ENCODE measurements around the gene FSTL5. TPM values are rescaled to one million over a fixed set of nuclear protein-coding genes. Genes with fewer than 3 reads are reported as not detected.
A peak's percentile ranks its signal among the peaks of the same experiment; 100 is the strongest.

The FSTL5 gene
- total and polyA plus RNA-seq, 2 donors (not counting 3 experiments of a cell fraction or from before 2014, with no cell fraction given), result 1.3 to 1.9 TPM

- no peaks in the 10 kb centered on the region for H3K27me3 ChIP-seq (ENCODE audit: control insufficient read depth in 2 of 2, insufficient read depth in 2 of 2, low read length in 2 of 2)
- dilution Hi-C loops (cut with MboI; ENCODE audit: extremely low pct_ligation_motif_present, low sequenced_read_pairs) (no loop called here), intact Hi-C loops (cut with micrococcal nuclease) (no loop called here)
- FAIRE-seq (peak; percentile 83), DNase-seq (ENCODE audit: low read depth, low spot score) (peak; percentile 69)
- no peak overlapping the region for H3K4me3 ChIP-seq (replicated peaks in 1 of 3; ENCODE audit: insufficient read depth in 1 of 3, low read depth in 1 of 3, low read length in 3 of 3)
- CTCF ChIA-PET, result no interaction called here
- H3K9ac ChIP-seq (replicated peaks; ENCODE audit: extremely low read depth, insufficient read depth, low read length), result no peak overlapping the region
- no peaks in the 10 kb centered on the region for H4K20me1 ChIP-seq (replicated peaks; ENCODE audit: control insufficient read depth, extremely low read depth, insufficient read depth, low read length)
- TF ChIP-seq CTCF (IDR thresholded peaks at IDR 0.05; ENCODE audit: extremely low read depth in 1 of 2, insufficient read depth in 1 of 2, low read depth in 1 of 2, low read length in 2 of 2) (no peak), POLR2A (IDR thresholded peaks at IDR 0.05; ENCODE audit: low read depth, low read length) (no peak), FOS (IDR thresholded peaks at IDR 0.05; ENCODE audit: borderline replicate concordance, insufficient read depth, low read length) (peak; percentile 77), JUN (IDR thresholded peaks at IDR 0.05; ENCODE audit: borderline replicate concordance, insufficient read depth, insufficient read length, low read depth) (peak; percentile 32)
- no peaks in the 10 kb centered on the region for H3K9me3 ChIP-seq (replicated peaks; ENCODE audit: control insufficient read depth, insufficient read depth, low read length)
- H3K36me3 ChIP-seq (ENCODE audit: control insufficient read depth in 2 of 2, extremely low read depth in 1 of 2, insufficient read depth in 2 of 2, low read length in 2 of 2), result no peaks in the 10 kb centered on the region
- H3K9me1 ChIP-seq (replicated peaks; ENCODE audit: control insufficient read depth, extremely low read depth, insufficient read depth, low read length), result no peaks in the 10 kb centered on the region
- POLR2A ChIA-PET, result no interaction called here
- no peak overlapping the region for H3K4me2 ChIP-seq (ENCODE audit: insufficient read depth, low read length)
- peaks cover 9% of the 10 kb centered on the region for H3K4me1 ChIP-seq (ENCODE audit: control insufficient read depth, extremely low read depth, insufficient read depth, low read length)
- no TSS peak for BruUV-seq (replicated peaks)
- H3K79me2 ChIP-seq (ENCODE audit: control insufficient read depth, insufficient read depth, low read length), result no peaks in the 10 kb centered on the region
- no peak overlapping the region for H3K27ac ChIP-seq (ENCODE audit: insufficient read depth, low read depth, low read length)
- no peak overlapping the region for H2AFZ ChIP-seq (ENCODE audit: low read depth, low read length)
These were observed 401.0 kb downstream of the FSTL5 start for GRCh38 chr4:161762796-161763195.

- intact Hi-C loops (cut with micrococcal nuclease), result no loop called here
- POLR2A ChIA-PET, result no interaction called here
- Histone ChIP-seq H3K9me1 (replicated peaks; ENCODE audit: control insufficient read depth, extremely low read depth, insufficient read depth, low read length) (no peaks in the 10 kb centered on the region), H3K4me2 (ENCODE audit: insufficient read depth, low read length) (no peak overlapping the region), H3K9ac (replicated peaks; ENCODE audit: extremely low read depth, insufficient read depth, low read length) (no peak overlapping the region), H3K4me3 (replicated peaks in 1 of 3; ENCODE audit: insufficient read depth in 1 of 3, low read depth in 1 of 3, low read length in 3 of 3) (no peak overlapping the region), H3K79me2 (ENCODE audit: control insufficient read depth, insufficient read depth, low read length) (no peaks in the 10 kb centered on the region), H4K20me1 (replicated peaks; ENCODE audit: control insufficient read depth, extremely low read depth, insufficient read depth, low read length) (no peaks in the 10 kb centered on the region), H3K4me1 (ENCODE audit: control insufficient read depth, extremely low read depth, insufficient read depth, low read length) (peaks cover 16% of the 10 kb centered on the region), H2AFZ (ENCODE audit: low read depth, low read length) (no peak overlapping the region), H3K27me3 (ENCODE audit: control insufficient read depth in 2 of 2, insufficient read depth in 2 of 2, low read length in 2 of 2) (no peaks in the 10 kb centered on the region), H3K9me3 (replicated peaks; ENCODE audit: control insufficient read depth, insufficient read depth, low read length) (no peaks in the 10 kb centered on the region), H3K27ac (ENCODE audit: insufficient read depth, low read depth, low read length) (no peak overlapping the region), H3K36me3 (ENCODE audit: control insufficient read depth in 2 of 2, extremely low read depth in 1 of 2, insufficient read depth in 2 of 2, low read length in 2 of 2) (no peaks in the 10 kb centered on the region)
- no TSS peak for BruUV-seq (replicated peaks)
- CTCF ChIA-PET, result no interaction called here
- dilution Hi-C loops (cut with MboI; ENCODE audit: extremely low pct_ligation_motif_present, low sequenced_read_pairs), result no loop called here
- FAIRE-seq (no peak), DNase-seq (ENCODE audit: low read depth, low spot score) (no peak)
- TF ChIP-seq EZH2 (IDR thresholded peaks at IDR 0.05; ENCODE audit: borderline replicate concordance, low read depth, low read length, severe bottlenecking) (no peak), GATA2 (IDR thresholded peaks at IDR 0.05; ENCODE audit: insufficient read depth, insufficient read length, low read depth, low read length) (no peak), MYC (IDR thresholded peaks at IDR 0.05; ENCODE audit: low read depth, low read length) (no peak), CTCF (IDR thresholded peaks at IDR 0.05; ENCODE audit: extremely low read depth in 1 of 2, insufficient read depth in 1 of 2, low read depth in 1 of 2, low read length in 2 of 2) (no peak), POLR2AphosphoS5 (IDR thresholded peaks at IDR 0.05; ENCODE audit: insufficient read depth, low read depth, low read length) (no peak), FOS (IDR thresholded peaks at IDR 0.05; ENCODE audit: borderline replicate concordance, insufficient read depth, low read length) (no peak), POLR2A (IDR thresholded peaks at IDR 0.05; ENCODE audit: low read depth, low read length) (no peak), MAX (IDR thresholded peaks at IDR 0.05; ENCODE audit: insufficient read depth, insufficient read length) (no peak), JUN (IDR thresholded peaks at IDR 0.05; ENCODE audit: borderline replicate concordance, insufficient read depth, insufficient read length, low read depth) (no peak)
These were observed 403.8 kb downstream of the FSTL5 start for GRCh38 chr4:161760008-161760407.

All from endothelial cell of umbilical vein (primary cell).